Lower leg skin (tissue), 4 donors: ENCODE measurements around the gene ANKRD39. TPM values are rescaled to one million over a fixed set of nuclear protein-coding genes. Genes with fewer than 3 reads are reported as not detected.
A peak's percentile ranks its signal among the peaks of the same experiment; 100 is the strongest.

Source experiments
- DNase-seq, 2 donors: peaks; one replicate each; pipeline ENCODE4 v3.0.0-alpha.2; 2019; ENCODE audit warnings: low spot score in 2 of 2
- H3K4me3 ChIP-seq: fragments of 200-600 bp; sonication (generic); 2 replicates; pipeline ENCODE4 v1.5.1; 2017; ENCODE audit warnings: mild to moderate bottlenecking, low read depth; ENCODE audit not compliant: poor library complexity, severe bottlenecking
- CTCF ChIP-seq, 3 donors: fragments of 450-650 bp; IDR thresholded peaks; one replicate each; pipeline ENCODE4 v1.5.1; 2016; ENCODE audit warnings: antibody characterized with exemption in 3 of 3, mild to moderate bottlenecking in 3 of 3, moderate library complexity in 2 of 3
- POLR2A ChIP-seq, 2 donors: fragments of 450-650 bp; IDR thresholded peaks; one replicate each; pipeline ENCODE4 v1.6.1; 2016 to 2017; ENCODE audit warnings: antibody characterized with exemption in 2 of 2, mild to moderate bottlenecking in 1 of 2, moderate library complexity in 1 of 2
- WGBS, 2 donors: methylation state at CpG; one replicate each; pipeline ENCODE4 v1.1.5; 2018; 5-methylcytosine and 5-hydroxymethylcytosine counted together
- intact Hi-C: fragments of 100-400 bp; cut with DNase I; formaldehyde crosslinking; loops from one replicate; pipeline ENCODE4 v1.15.0; 2023; ENCODE audit warnings: low total_unique reads
- total RNA-seq, 4 donors: library from RNA; depleted of rRNA; stranded (reverse); fragments of >200 nt; gene quantifications; one replicate each; pipeline ENCODE4 v1.1.0, GENCODE V29; 2016

Gene ANKRD39
- total RNA-seq, 4 donors from 2014 or later: 7.6 to 15.3 (median 14.4) TPM

GRCh38 chr2:96867756-96868554 is 10.1 kb upstream of the ANKRD39 start:
- 8 to 13% methylated on average over 26 to 27 of the region's 27 CpGs for WGBS, 2 donors
- DNase-seq: no peak
- TF ChIP-seq CTCF (IDR thresholded peaks at IDR 0.05) (no peak), POLR2A (IDR thresholded peaks at IDR 0.05) (no peak)
- H3K4me3 ChIP-seq: peak overlapping the region; percentile 74
- intact Hi-C loops: no loop called here

- TF ChIP-seq POLR2A (IDR thresholded peaks at IDR 0.05): no peak
- 41 to 50% methylated on average over 22 of the region's 22 CpGs for WGBS, 2 donors
- intact Hi-C loops: no loop called here
- H3K4me3 ChIP-seq: no peak overlapping the region
- DNase-seq: no peak
Observed at GRCh38 chr2:96866986-96867755, 9.4 kb upstream of the ANKRD39 start.

- 62 to 74% methylated on average over 3 to 8 of the region's 8 CpGs for WGBS, 2 donors
- no peak overlapping the region for H3K4me3 ChIP-seq
- intact Hi-C loops: no loop called here
- DNase-seq: no peak
- TF ChIP-seq POLR2A (IDR thresholded peaks at IDR 0.05): no peak
Observed at GRCh38 chr2:96866586-96866985, 8.8 kb upstream of the ANKRD39 start.

GRCh38 chr2:96866149-96866548 is 8.3 kb upstream of the ANKRD39 start:
- TF ChIP-seq CTCF (IDR thresholded peaks at IDR 0.05) (no peak), POLR2A (IDR thresholded peaks at IDR 0.05) (no peak)
- no peak for DNase-seq
- no peak overlapping the region for H3K4me3 ChIP-seq
- 59 to 78% methylated on average over 9 to 13 of the region's 14 CpGs for WGBS, 2 donors
- intact Hi-C loops: no loop called here

GRCh38 chr2:96865654-96866053 is 7.8 kb upstream of the ANKRD39 start:
- TF ChIP-seq CTCF (IDR thresholded peaks at IDR 0.05) (no peak), POLR2A (IDR thresholded peaks at IDR 0.05) (no peak)
- no peak for DNase-seq
- intact Hi-C loops: no loop called here
- WGBS, 2 donors: 81 to 85% methylated on average over 16 of the region's 16 CpGs
- no peak overlapping the region for H3K4me3 ChIP-seq

- 80 to 82% methylated on average over 23 to 25 of the region's 25 CpGs for WGBS, 2 donors
- DNase-seq: no peak
- intact Hi-C loops: no loop called here
Observed at GRCh38 chr2:96864343-96865091, 6.7 kb upstream of the ANKRD39 start.

More at GRCh38 chr2:96864343-96865091, 6.7 kb upstream of the ANKRD39 start:
- H3K4me3 ChIP-seq: no peak overlapping the region
- no peak for TF ChIP-seq POLR2A (IDR thresholded peaks at IDR 0.05)
- no peak for TF ChIP-seq CTCF (IDR thresholded peaks at IDR 0.05)
